ENCODE results near the gene ALAS1.

GRCh38 chr3:52217409-52217805 is 19.4 kb downstream of the ALAS1 start:
- no peak for TF ChIP-seq CTCF (IDR thresholded peaks at IDR 0.05; ENCODE audit: insufficient read depth, low read depth, low read length)
- no peak for TF ChIP-seq EZH2 (IDR thresholded peaks at IDR 0.05; ENCODE audit: insufficient read depth, low read length)
